PC-9 (cell line): ENCODE data around the gene SPECC1L.
A peak's percentile ranks its signal among the peaks of the same experiment; 100 is the strongest.

Experiments
- CTCF ChIP-seq: fragments of 200-600 bp; sonication (generic); conservative IDR thresholded peaks from 2 replicates; pipeline ENCODE4 v1.6.1; 2017; ENCODE audit warnings: mixed run types, antibody characterized with exemption, mild to moderate bottlenecking, moderate library complexity
- EZH2 ChIP-seq: fragments of 200-600 bp; sonication (generic); IDR thresholded peaks from 2 replicates; pipeline ENCODE4 v1.8.0; 2017; ENCODE audit warnings: antibody characterized with exemption, low read depth

- TF ChIP-seq CTCF = peak; percentile 86
- TF ChIP-seq EZH2 = no peak
Measured at GRCh38 chr22:24247564-24248344, 22.9 kb upstream of the SPECC1L start.
